Kidney epithelial cell (primary cell): ENCODE results near the gene PRR11. TPM values are rescaled to one million over a fixed set of nuclear protein-coding genes. Genes with fewer than 3 reads are reported as not detected.

ENCODE experiments used
- DNase-seq: peaks from one replicate; pipeline ENCODE4 v3.0.0-alpha.2; 2010; ENCODE audit warnings: low read depth
- H3K27me3 ChIP-seq: 2 replicates; pipeline ENCODE4 v1.6.0; 2011; ENCODE audit warnings: low read length; ENCODE audit not compliant: control insufficient read depth, insufficient read depth
- H3K36me3 ChIP-seq: 2 replicates; pipeline ENCODE4 v1.5.1; 2011; ENCODE audit warnings: low read length; ENCODE audit not compliant: control insufficient read depth, insufficient read depth
- H3K4me3 ChIP-seq: 2 replicates; pipeline ENCODE4 v1.5.1; 2011; ENCODE audit warnings: low read depth, mild to moderate bottlenecking, control low read depth, low read length
- CTCF ChIP-seq: IDR thresholded peaks from 2 replicates; pipeline ENCODE4 v1.5.1; 2011; ENCODE audit warnings: mild to moderate bottlenecking, moderate library complexity, low read length, control low read depth, inconsistent platforms; ENCODE audit not compliant: insufficient read depth, poor library complexity, severe bottlenecking
- total RNA-seq: library from RNA; depleted of rRNA; stranded (reverse); fragments of >200 nt; gene quantifications from 2 replicates; pipeline ENCODE4 v1.2.3, GENCODE V29; 2015

Gene PRR11
- total RNA-seq, 1 donor from 2014 or later: 7.4 TPM

- no peak for DNase-seq
- Histone ChIP-seq H3K27me3 (no peaks in the 10 kb centered on the region), H3K4me3 (no peak overlapping the region), H3K36me3 (no peaks in the 10 kb centered on the region)
- TF ChIP-seq CTCF: no peak
Measured at GRCh38 chr17:59181481-59181880, 25.9 kb downstream of the PRR11 start.

- no peak for DNase-seq
- Histone ChIP-seq H3K4me3 (no peak overlapping the region), H3K36me3 (no peaks in the 10 kb centered on the region), H3K27me3 (no peaks in the 10 kb centered on the region)
- TF ChIP-seq CTCF: no peak
Measured at GRCh38 chr17:59185997-59186396, 30.5 kb downstream of the PRR11 start.

- Histone ChIP-seq H3K27me3 (no peaks in the 10 kb centered on the region), H3K4me3 (no peak overlapping the region), H3K36me3 (no peaks in the 10 kb centered on the region)
- no peak for TF ChIP-seq CTCF
- DNase-seq: no peak
Measured at GRCh38 chr17:59186850-59187249, 31.3 kb downstream of the PRR11 start.

DNA sequence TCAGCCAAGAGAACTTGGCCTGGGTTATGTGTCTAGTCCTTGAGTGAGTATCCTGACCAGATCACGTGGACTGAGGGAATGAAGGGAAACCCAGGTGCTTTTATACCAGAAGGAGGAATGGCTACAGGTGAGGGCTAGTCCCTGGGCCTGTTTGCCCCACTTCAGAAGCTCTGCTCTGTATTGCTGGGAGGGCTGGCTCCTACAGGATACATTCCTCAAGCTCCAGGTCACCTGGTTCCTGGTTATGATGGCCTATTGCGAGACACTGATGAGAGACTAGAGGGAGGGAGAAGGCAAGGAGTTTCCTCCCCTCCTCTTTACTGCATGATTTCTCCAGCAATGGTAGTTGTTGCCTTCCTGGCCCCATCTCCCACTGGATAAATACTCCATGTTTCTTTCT is 35.3 kb downstream of the PRR11 start:
- Histone ChIP-seq H3K4me3 (no peak overlapping the region), H3K36me3 (peaks cover 1% of the 10 kb centered on the region)
- DNase-seq: no peak

DNA sequence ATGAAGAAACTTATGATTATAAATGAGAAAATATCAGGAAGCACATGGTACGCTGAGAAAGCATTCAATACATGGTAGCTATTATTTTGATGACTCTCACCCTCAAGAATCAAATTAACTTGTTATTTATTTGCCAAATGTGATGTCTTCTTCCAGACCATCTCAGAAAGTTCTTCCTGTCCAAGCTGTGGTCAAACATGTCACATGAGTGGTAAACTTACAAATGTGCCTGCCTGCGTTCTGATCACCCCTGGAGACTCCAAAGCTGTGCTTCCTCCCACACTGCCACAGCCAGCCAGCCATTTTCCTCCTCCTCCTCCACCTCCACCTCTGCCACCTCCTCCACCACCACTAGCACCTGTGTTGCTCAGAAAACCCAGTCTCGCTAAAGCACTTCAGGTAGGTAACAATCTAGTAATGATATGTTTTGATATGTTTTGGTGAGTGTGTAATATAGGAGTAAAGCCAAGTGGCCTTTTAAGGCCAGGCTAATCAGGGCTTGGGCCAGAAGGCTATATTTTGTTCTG is 37.9 kb downstream of the PRR11 start:
- TF ChIP-seq CTCF: no peak
- Histone ChIP-seq H3K27me3 (no peaks in the 10 kb centered on the region), H3K36me3 (peaks cover 1% of the 10 kb centered on the region), H3K4me3 (no peak overlapping the region)
- no peak for DNase-seq

More for the DNA sequence above, 35.3 kb downstream of the PRR11 start:
- H3K27me3 ChIP-seq: no peaks in the 10 kb centered on the region
- TF ChIP-seq CTCF: no peak

DNA sequence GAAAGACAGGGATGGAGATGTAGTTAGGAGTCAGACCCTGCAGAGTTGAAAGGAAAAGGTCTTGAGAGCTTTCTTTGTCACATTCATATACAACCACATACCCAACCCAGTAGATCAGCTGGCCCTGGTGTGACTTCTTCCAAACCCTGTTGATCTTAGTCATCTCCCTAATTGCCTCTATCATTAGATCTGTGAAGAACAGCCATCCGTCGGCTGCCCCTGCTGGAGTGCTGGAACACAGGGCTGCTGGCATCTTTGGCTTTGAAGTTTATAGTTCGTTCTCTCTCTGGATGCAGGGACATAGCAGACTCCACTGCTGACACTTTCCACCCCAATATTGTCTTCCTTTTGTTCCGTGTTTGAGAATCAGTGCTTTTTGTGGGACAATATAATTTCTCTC is 43.9 kb downstream of the PRR11 start:
- DNase-seq: no peak
- Histone ChIP-seq H3K36me3 (no peaks in the 10 kb centered on the region), H3K27me3 (no peaks in the 10 kb centered on the region), H3K4me3 (no peak overlapping the region)
- no peak for TF ChIP-seq CTCF
